ENCODE results near the gene WDR75. TPM values are rescaled to one million over a fixed set of nuclear protein-coding genes. Genes with fewer than 3 reads are reported as not detected.

WDR75 gene
- total RNA-seq, result 100 to 1,000 TPM in 1 of 4 donors, 10 to 100 TPM in 3; 24.2 to 130 (median 41.1) TPM

DNA sequence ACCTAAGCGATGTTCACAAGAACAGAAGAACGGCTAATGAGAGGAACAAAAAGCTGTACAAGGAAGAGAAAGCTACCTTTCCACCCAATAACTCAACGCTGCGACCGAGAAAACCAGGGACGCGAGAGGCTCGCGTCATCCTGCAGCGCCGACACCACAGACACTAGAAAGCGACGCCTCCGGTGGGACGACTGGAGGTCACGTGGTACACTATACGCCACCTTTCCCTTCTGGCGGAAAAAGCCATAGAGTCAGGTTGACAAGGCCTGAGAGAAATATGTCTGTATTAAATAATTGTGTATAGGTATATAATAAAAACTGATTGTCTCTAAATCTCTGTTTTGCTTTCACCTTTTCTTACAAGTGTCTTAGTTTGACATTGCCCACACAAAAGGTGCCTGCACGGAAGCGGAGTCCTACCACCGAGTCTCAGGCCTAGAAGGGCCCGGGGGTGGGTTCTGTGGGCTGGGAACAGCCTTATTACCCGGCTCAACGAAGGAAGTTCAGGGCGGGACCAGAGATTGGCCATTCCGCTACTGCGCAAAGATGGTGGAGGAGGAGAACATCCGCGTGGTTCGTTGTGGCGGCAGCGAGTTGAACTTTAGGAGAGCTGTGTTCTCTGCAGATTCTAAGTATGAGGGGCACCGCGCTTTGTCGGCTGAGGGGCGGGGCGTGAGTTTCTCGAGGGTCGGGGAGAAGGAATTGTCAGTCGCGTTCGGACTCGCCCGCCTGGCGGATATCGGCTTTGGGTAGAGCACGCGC, at the start of gene WDR75:
Gene WDR75, plus strand, starts transcription at position 528 of the 762 bp plus-strand sequence. Its CDS starts 19 bp downstream, at position 547.
- peak; percentile 31 to 83 (median 60) for TF ChIP-seq POLR2AphosphoS5 (IDR thresholded peaks at IDR 0.05)
- TF ChIP-seq EP300 (IDR thresholded peaks at IDR 0.05), result no peak
- TF ChIP-seq, protein P1, sequence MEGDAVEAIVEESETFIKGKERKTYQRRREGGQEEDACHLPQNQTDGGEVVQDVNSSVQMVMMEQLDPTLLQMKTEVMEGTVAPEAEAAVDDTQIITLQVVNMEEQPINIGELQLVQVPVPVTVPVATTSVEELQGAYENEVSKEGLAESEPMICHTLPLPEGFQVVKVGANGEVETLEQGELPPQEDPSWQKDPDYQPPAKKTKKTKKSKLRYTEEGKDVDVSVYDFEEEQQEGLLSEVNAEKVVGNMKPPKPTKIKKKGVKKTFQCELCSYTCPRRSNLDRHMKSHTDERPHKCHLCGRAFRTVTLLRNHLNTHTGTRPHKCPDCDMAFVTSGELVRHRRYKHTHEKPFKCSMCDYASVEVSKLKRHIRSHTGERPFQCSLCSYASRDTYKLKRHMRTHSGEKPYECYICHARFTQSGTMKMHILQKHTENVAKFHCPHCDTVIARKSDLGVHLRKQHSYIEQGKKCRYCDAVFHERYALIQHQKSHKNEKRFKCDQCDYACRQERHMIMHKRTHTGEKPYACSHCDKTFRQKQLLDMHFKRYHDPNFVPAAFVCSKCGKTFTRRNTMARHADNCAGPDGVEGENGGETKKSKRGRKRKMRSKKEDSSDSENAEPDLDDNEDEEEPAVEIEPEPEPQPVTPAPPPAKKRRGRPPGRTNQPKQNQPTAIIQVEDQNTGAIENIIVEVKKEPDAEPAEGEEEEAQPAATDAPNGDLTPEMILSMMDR (IDR thresholded peaks at IDR 0.05), result no peak
- peak; percentile 56 to 79 for TF ChIP-seq POLR2A (IDR thresholded peaks at IDR 0.05)
- Histone ChIP-seq H3K36me3 (no peaks in the 10 kb centered on the region), H3K4me1 (peaks cover 32% of the 10 kb centered on the region), H3K4me3 (peak within 1 kb of the TSS; percentile 68), H3K9me3 (no peaks in the 10 kb centered on the region), H3K27me3 (no peaks in the 10 kb centered on the region), H3K27ac (peak within 1 kb of the TSS; percentile 94)
- DNase-seq (ENCODE audit: low spot score in 2 of 2), result peak; percentile 96
- under 1% methylated on average over 34 of the region's 48 CpGs for WGBS

DNA sequence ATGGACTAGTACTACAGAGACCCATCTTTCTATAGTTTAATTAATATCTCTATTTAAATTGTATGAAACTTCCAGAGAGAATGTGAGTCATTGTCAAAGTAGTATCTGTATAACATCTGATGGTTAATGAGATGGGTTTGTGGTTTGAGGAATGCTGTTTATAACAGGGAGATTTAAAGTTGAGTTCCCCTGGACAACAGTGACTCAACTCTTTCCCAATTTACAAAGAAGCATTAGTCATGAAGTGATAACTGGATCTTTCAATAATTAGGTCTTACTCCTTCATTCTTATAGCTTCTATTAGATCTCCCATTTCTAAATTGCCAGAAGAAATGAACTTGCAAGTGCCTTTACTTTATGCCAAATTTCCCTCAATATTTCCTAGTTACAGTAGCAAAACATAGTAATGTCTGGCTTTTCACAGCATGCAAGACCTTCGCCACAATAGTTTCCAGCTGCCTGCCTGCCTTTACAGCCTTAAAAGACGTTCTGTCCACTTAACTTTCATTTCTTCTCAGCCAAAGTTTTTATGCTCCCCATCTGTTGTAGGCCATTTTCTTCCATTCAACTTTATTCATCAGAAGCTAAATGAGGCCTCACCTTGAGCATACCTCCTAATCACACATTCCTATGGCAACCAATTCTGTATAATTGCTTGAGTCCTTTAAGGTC, 47.7 kb upstream of the WDR75 start:
- WGBS, result 55% methylated on average over 2 of the region's 2 CpGs
- peak overlapping the region; percentile 23 for H3K27ac ChIP-seq
- H3K9me3 ChIP-seq, result no peaks in the 10 kb centered on the region
- no peak for DNase-seq (ENCODE audit: low spot score in 2 of 2)
- H3K4me3 ChIP-seq, result no peak overlapping the region
- TF ChIP-seq EP300 (IDR thresholded peaks at IDR 0.05) (no peak), POLR2A (IDR thresholded peaks at IDR 0.05) (no peak)
- TF ChIP-seq, protein P1 (IDR thresholded peaks at IDR 0.05), result no peak
- peaks cover 6% of the 10 kb centered on the region for H3K4me1 ChIP-seq
- no peaks in the 10 kb centered on the region for H3K36me3 ChIP-seq
- H3K27me3 ChIP-seq, result no peaks in the 10 kb centered on the region

DNA sequence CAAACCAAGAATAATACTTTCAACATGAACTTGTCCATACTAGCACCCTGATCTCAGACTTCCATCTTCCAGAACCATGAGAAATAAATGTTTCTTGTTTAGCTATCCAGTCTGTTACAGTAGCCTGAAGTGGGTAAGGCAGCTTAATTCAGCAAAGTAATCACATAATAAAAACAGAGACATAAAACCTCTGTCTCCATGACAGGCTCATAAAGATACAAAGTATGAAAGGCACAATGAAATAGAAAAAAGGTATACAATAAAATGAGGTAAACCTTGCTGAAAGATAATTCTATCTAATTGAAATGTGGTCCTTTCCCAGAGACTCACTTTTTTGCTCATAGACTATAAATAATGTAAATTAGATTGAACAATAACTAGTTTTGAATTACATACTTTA, 46.7 kb upstream of the WDR75 start:
- H3K9me3 ChIP-seq, result no peaks in the 10 kb centered on the region
- peaks cover 6% of the 10 kb centered on the region for H3K4me1 ChIP-seq
- TF ChIP-seq POLR2AphosphoS5 (IDR thresholded peaks at IDR 0.05) (no peak), EP300 (IDR thresholded peaks at IDR 0.05) (no peak), POLR2A (IDR thresholded peaks at IDR 0.05) (no peak)
- TF ChIP-seq, protein P1 (IDR thresholded peaks at IDR 0.05), result no peak
- no peaks in the 10 kb centered on the region for H3K36me3 ChIP-seq
- H3K27ac ChIP-seq, result no peak overlapping the region
- no peaks in the 10 kb centered on the region for H3K27me3 ChIP-seq
- no peak overlapping the region for H3K4me3 ChIP-seq
- DNase-seq (ENCODE audit: low spot score in 2 of 2), result no peak

DNA sequence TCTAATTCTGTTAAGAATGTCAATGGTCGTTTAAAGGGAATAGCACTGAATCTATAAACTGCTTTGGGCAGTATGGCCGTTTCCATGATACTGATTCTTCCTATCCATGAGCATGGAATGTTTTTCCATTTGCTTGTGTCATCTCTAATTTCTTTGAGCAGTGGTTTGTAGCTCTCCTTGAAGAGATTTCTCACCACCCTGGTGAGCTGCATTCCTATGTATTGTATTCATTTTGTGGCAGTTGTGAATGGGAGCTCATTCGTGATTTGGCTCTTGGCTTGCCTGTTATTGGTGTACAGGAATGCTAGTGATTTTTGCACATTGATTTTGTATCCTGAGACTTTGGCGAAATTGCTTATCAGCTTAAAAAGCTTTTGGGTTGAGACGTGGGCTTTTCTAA, 38.3 kb upstream of the WDR75 start:
- no peak for TF ChIP-seq POLR2AphosphoS5 (IDR thresholded peaks at IDR 0.05)
- peaks cover 4% of the 10 kb centered on the region for H3K4me1 ChIP-seq
- no peak overlapping the region for H3K27ac ChIP-seq
- 72% methylated on average over 5 of the region's 5 CpGs for WGBS
- no peak for DNase-seq (ENCODE audit: low spot score in 2 of 2)
- no peaks in the 10 kb centered on the region for H3K9me3 ChIP-seq
- H3K36me3 ChIP-seq, result no peaks in the 10 kb centered on the region
- no peak overlapping the region for H3K4me3 ChIP-seq
- H3K27me3 ChIP-seq, result no peaks in the 10 kb centered on the region

DNA sequence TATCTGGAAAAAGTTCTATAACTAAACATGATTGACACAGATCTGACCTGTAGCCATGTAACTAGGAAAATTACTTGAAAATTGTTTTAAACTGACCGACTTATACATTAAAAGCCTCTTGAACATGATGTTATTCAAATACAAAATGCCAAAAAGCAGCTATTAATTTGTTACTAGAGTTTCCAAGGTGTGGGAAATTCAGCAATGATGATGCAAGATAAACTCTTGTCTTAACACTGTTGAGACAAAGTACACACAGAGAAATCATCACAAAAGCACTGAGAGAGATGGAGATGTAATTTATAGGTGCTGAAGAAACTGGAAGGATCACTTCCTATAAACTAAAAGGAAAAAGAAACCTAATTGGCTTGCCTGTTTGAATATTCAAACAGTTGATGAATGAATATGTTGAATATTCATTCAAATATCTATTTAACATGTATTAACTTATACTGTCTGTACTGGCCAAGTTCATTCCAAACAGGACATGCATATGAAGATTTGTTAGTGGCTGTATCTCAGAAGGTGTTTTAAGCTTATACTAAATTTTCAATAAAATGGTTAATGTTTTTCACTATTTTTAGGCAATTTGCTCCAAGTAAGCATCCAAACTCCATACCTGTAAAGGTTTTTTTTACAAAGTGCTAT, 34.6 kb upstream of the WDR75 start:
- H3K9me3 ChIP-seq, result no peaks in the 10 kb centered on the region
- H3K27me3 ChIP-seq, result no peaks in the 10 kb centered on the region
- DNase-seq (ENCODE audit: low spot score in 2 of 2), result no peak
- peaks cover 4% of the 10 kb centered on the region for H3K4me1 ChIP-seq
- no peak overlapping the region for H3K4me3 ChIP-seq
- 80% methylated on average over 1 of the region's 1 CpG for WGBS
- no peaks in the 10 kb centered on the region for H3K36me3 ChIP-seq
- H3K27ac ChIP-seq, result no peak overlapping the region
- TF ChIP-seq EP300 (IDR thresholded peaks at IDR 0.05), result no peak
- TF ChIP-seq, protein P1 (IDR thresholded peaks at IDR 0.05), result no peak
- TF ChIP-seq POLR2AphosphoS5 (IDR thresholded peaks at IDR 0.05), result no peak
- no peak for TF ChIP-seq POLR2A (IDR thresholded peaks at IDR 0.05)

All from suprapubic skin (tissue), 4 donors.